Globus pallidus (tissue), 1 donor: ENCODE results near the gene SEC24C.
"Not testable (repeated sequence)": the region's sequence is repeated elsewhere in the genome, so short reads cannot be mapped to it uniquely, and the experiment has no call there.

ENCODE experiments used
- DNase-seq: peaks from one replicate; pipeline ENCODE4 v3.0.0-alpha.2; 2015; ENCODE audit warnings: low spot score

SEC24C gene

GRCh38 chr10:73793456-73793855, 49.3 kb downstream of the SEC24C start:
- DNase-seq = no peak

- DNase-seq = not testable (repeated sequence)
Observed at GRCh38 chr10:73795491-73795890, 51.3 kb downstream of the SEC24C start.

- DNase-seq = not testable (repeated sequence)
Observed at GRCh38 chr10:73796035-73796434, 51.9 kb downstream of the SEC24C start.

GRCh38 chr10:73796766-73797165, 52.6 kb downstream of the SEC24C start:
- no peak for DNase-seq

GRCh38 chr10:73797324-73798025, 53.3 kb downstream of the SEC24C start:
- no peak for DNase-seq

- no peak for DNase-seq
Observed at GRCh38 chr10:73798087-73798486, 53.9 kb downstream of the SEC24C start.

- DNase-seq = no peak
Observed at GRCh38 chr10:73798927-73799560, 54.9 kb downstream of the SEC24C start.

GRCh38 chr10:73799899-73800559, 55.9 kb downstream of the SEC24C start:
- DNase-seq = no peak

- no peak for DNase-seq
Observed at GRCh38 chr10:73800560-73801252, 56.5 kb downstream of the SEC24C start.

- DNase-seq = no peak
Observed at GRCh38 chr10:73801253-73801590, 57.0 kb downstream of the SEC24C start.

- DNase-seq = no peak
Observed at GRCh38 chr10:73802276-73802991, 58.3 kb downstream of the SEC24C start.

- no peak for DNase-seq
Observed at GRCh38 chr10:73803680-73804286, 59.6 kb downstream of the SEC24C start.

- no peak for DNase-seq
Observed at GRCh38 chr10:73806176-73806950, 62.2 kb downstream of the SEC24C start.

- DNase-seq = no peak
Observed at GRCh38 chr10:73807471-73807870, 63.3 kb downstream of the SEC24C start.

GRCh38 chr10:73808021-73808815, 64.0 kb downstream of the SEC24C start:
- no peak for DNase-seq

- no peak for DNase-seq
Observed at GRCh38 chr10:73809061-73809818, 65.1 kb downstream of the SEC24C start.

GRCh38 chr10:73810358-73810734, 66.2 kb downstream of the SEC24C start:
- no peak for DNase-seq

GRCh38 chr10:73810735-73811465, 66.7 kb downstream of the SEC24C start:
- no peak for DNase-seq

GRCh38 chr10:73812657-73813056, 68.5 kb downstream of the SEC24C start:
- DNase-seq = no peak
